OCI-LY7 (cell line): ENCODE results near the gene TBC1D23. TPM values are rescaled to one million over a fixed set of nuclear protein-coding genes. Genes with fewer than 3 reads are reported as not detected.

Experiments
- BruUV-seq: library from RNA; stranded (reverse); fragments of 400-500 nt; replicated peaks from 2 replicates; lab custom pipeline; 2021; lab: Mats Ljungman, UMichigan
- CTCF ChIA-PET: fragments of 300-600 bp; sonication (Branson Sonifier 250); formaldehyde crosslinking; loops from one replicate; lab custom pipeline; 2022; ENCODE audit warnings: antibody characterized with exemption; ENCODE audit not compliant: unreplicated experiment; lab: Charles Lee
- POLR2A ChIA-PET: fragments of 300-600 bp; sonication (Branson Sonifier 250); formaldehyde crosslinking; loops from one replicate; lab custom pipeline; 2022; ENCODE audit warnings: antibody characterized with exemption; lab: Charles Lee
- DNase-seq: peaks from one replicate; pipeline ENCODE4 v3.0.0-alpha.2; 2015; ENCODE audit warnings: low spot score
- H2AFZ ChIP-seq: fragments of 200-600 bp; sonication (generic), shearing (Covaris generic); 2 replicates; pipeline ENCODE4 v1.6.1; 2014; ENCODE audit warnings: mild to moderate bottlenecking, antibody characterized with exemption, low read length, moderate library complexity
- H3K27ac ChIP-seq: fragments of 200-600 bp; sonication (generic); 2 replicates; pipeline ENCODE4 v1.5.1; 2014; ENCODE audit warnings: mixed run types, low read depth, mild to moderate bottlenecking, moderate library complexity, low read length, inconsistent platforms; ENCODE audit not compliant: poor library complexity, severe bottlenecking
- H3K36me3 ChIP-seq: fragments of 200-600 bp; sonication (generic); 2 replicates; pipeline ENCODE4 v1.6.1; 2014; ENCODE audit warnings: mild to moderate bottlenecking, antibody characterized with exemption, low read length, moderate library complexity, mixed read lengths; ENCODE audit not compliant: insufficient read depth
- H3K4me1 ChIP-seq: fragments of 200-600 bp; sonication (generic); 2 replicates; pipeline ENCODE4 v1.5.1; 2014; ENCODE audit warnings: mild to moderate bottlenecking, low read length; ENCODE audit not compliant: insufficient read depth, poor library complexity, severe bottlenecking
- H3K4me2 ChIP-seq: fragments of 200-600 bp; sonication (generic); 2 replicates; pipeline ENCODE4 v1.6.1; 2014; ENCODE audit warnings: mild to moderate bottlenecking, low read length
- H3K4me3 ChIP-seq: fragments of 200-600 bp; sonication (generic); 2 replicates; pipeline ENCODE4 v1.5.1; 2014; ENCODE audit warnings: mild to moderate bottlenecking, low read depth, low read length; ENCODE audit not compliant: poor library complexity, severe bottlenecking
- H3K79me2 ChIP-seq: fragments of 200-600 bp; sonication (generic); 2 replicates; pipeline ENCODE4 v1.6.1; 2016; ENCODE audit warnings: low read depth, mild to moderate bottlenecking, low read length, moderate library complexity, mixed read lengths; ENCODE audit not compliant: insufficient read depth
- H3K9me2 ChIP-seq: fragments of 200-600 bp; sonication (generic); 2 replicates; pipeline ENCODE4 v1.6.1; 2016; ENCODE audit warnings: mild to moderate bottlenecking, low read length, mixed read lengths; ENCODE audit not compliant: insufficient read depth
- H3K9me3 ChIP-seq: fragments of 200-600 bp; sonication (generic); 2 replicates; pipeline ENCODE4 v1.6.1; 2014; ENCODE audit warnings: mild to moderate bottlenecking, mixed run types, low read length, mixed read lengths
- H4K20me1 ChIP-seq: fragments of 200-600 bp; sonication (generic); 2 replicates; pipeline ENCODE4 v1.6.1; 2014; ENCODE audit warnings: mild to moderate bottlenecking, antibody characterized with exemption, low read length, moderate library complexity, mixed read lengths; ENCODE audit not compliant: insufficient read depth
- CTCF ChIP-seq: fragments of 200-600 bp; sonication (generic); conservative IDR thresholded peaks from 2 replicates; pipeline ENCODE4 v1.5.1; 2014; ENCODE audit warnings: mild to moderate bottlenecking, antibody characterized with exemption, low read length, moderate library complexity, mixed read lengths
- EZH2phosphoT487 ChIP-seq: fragments of 200-600 bp; sonication (generic); IDR thresholded peaks from 2 replicates; pipeline ENCODE4 v1.6.1; 2018; ENCODE audit warnings: low read depth, borderline replicate concordance, mild to moderate bottlenecking, mixed run types, antibody characterized with exemption, low read length, moderate library complexity, mixed read lengths
- intact Hi-C: fragments of 100-400 bp; cut with micrococcal nuclease; formaldehyde crosslinking; loops from one replicate; pipeline ENCODE4 v1.10.0; 2022; ENCODE audit not compliant: unreplicated experiment
- total RNA-seq, 2 experiments: library from RNA; depleted of rRNA in 1 of 2; stranded (reverse); fragments of >200 nt in 1 of 2; shearing (Covaris generic) in 1 of 2; gene quantifications; 2 replicates each; pipeline ENCODE4 v1.2.3, GENCODE V29; 2014 to 2022

The TBC1D23 gene
- total RNA-seq, 2 experiments from 2014 or later, result 12.0 to 23.4 TPM

- POLR2A ChIA-PET, result interaction anchor here (1.0 kb wide), 1 partner anchor 70 kb away, joined by 3 read pairs; no protein-coding TSS in a partner anchor
- Histone ChIP-seq H3K4me2 (no peak overlapping the region), H3K4me1 (no peaks in the 10 kb centered on the region), H3K79me2 (no peaks in the 10 kb centered on the region), H3K36me3 (peaks cover 8% of the 10 kb centered on the region; the same call in 1 of the 2 replicates), H3K9me3 (no peaks in the 10 kb centered on the region), H3K4me3 (no peak overlapping the region), H4K20me1 (no peaks in the 10 kb centered on the region), H3K9me2 (no peaks in the 10 kb centered on the region), H2AFZ (no peak overlapping the region), H3K27ac (no peak overlapping the region)
- no TSS peak for BruUV-seq
- intact Hi-C loops, result no loop called here
- CTCF ChIA-PET, result no interaction called here
- no peak for DNase-seq
- no peak for TF ChIP-seq EZH2phosphoT487
- TF ChIP-seq CTCF, result no peak
Measured at GRCh38 chr3:100317912-100318311, 57.1 kb downstream of the TBC1D23 start.

DNA sequence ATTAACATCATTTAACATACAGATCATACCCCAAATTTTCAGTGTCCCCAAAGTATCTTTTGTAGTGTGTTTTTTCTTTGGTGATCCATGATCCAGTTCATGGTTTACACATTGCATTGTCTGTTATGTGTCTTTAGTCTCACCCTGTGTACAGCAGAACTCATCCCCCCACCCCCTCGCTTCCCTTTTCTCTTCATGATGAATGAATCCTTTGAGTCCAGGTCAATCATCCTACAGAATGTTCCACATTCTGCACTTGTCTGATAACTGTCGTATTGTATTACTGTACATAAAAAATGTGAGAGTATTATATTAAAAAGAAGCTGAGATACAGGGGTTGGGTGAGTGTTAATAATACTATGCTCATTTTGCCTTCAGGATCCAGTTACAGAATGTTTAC is 59.2 kb downstream of the TBC1D23 start:
- no peak overlapping the region for H3K27ac ChIP-seq
- no peak overlapping the region for H3K4me2 ChIP-seq
- no peaks in the 10 kb centered on the region for H3K79me2 ChIP-seq
- no peak for TF ChIP-seq EZH2phosphoT487
- no peak for TF ChIP-seq CTCF
- intact Hi-C loops, result no loop called here
- ChIA-PET CTCF (no interaction called here), POLR2A (interaction anchor here (0.5 to 0.7 kb wide), 2 partner anchors 50 to 250 kb away, joined by 3 to 10 read pairs; no protein-coding TSS in a partner anchor)
- H3K4me1 ChIP-seq, result no peaks in the 10 kb centered on the region
- H3K9me3 ChIP-seq, result no peaks in the 10 kb centered on the region
- peaks cover 8% of the 10 kb centered on the region; the same call in 1 of the 2 replicates for H3K36me3 ChIP-seq
- DNase-seq, result no peak
- H3K4me3 ChIP-seq, result no peak overlapping the region
- no peak overlapping the region for H2AFZ ChIP-seq
- no peaks in the 10 kb centered on the region for H4K20me1 ChIP-seq
- H3K9me2 ChIP-seq, result no peaks in the 10 kb centered on the region
- no TSS peak for BruUV-seq

- Histone ChIP-seq H3K4me3 (no peak overlapping the region), H3K27ac (no peak overlapping the region), H3K9me3 (no peaks in the 10 kb centered on the region), H3K79me2 (no peaks in the 10 kb centered on the region), H3K9me2 (no peaks in the 10 kb centered on the region), H3K36me3 (peaks cover 13% of the 10 kb centered on the region; the same call in 1 of the 2 replicates), H3K4me2 (no peak overlapping the region), H4K20me1 (no peaks in the 10 kb centered on the region), H2AFZ (no peak overlapping the region), H3K4me1 (no peaks in the 10 kb centered on the region)
- no peak for DNase-seq
- CTCF ChIA-PET, result no interaction called here
- no TSS peak for BruUV-seq
- intact Hi-C loops, result no loop called here
- POLR2A ChIA-PET, result interaction anchor here (0.8 kb wide), 1 partner anchor 9 kb away, joined by 3 read pairs; no protein-coding TSS in a partner anchor
- TF ChIP-seq EZH2phosphoT487, result no peak
- no peak for TF ChIP-seq CTCF
Measured at GRCh38 chr3:100324044-100324443, 63.3 kb downstream of the TBC1D23 start.
